Neuronal stem cell (in vitro differentiated cells): Measurements from ENCODE around the gene OR13J1.

Experiments
- DNase-seq: peaks from one replicate; pipeline ENCODE4 v3.0.0-alpha.2; 2013; ENCODE audit warnings: low spot score
- H2AFZ ChIP-seq: one replicate; pipeline ENCODE4 v1.6.1; 2013; ENCODE audit warnings: mild to moderate bottlenecking, low read length, inconsistent platforms
- H2AK5ac ChIP-seq: 2 replicates; pipeline ENCODE4 v1.6.1; 2013; ENCODE audit warnings: low read depth, mild to moderate bottlenecking, inconsistent platforms, low read length, moderate library complexity, mixed read lengths
- H2BK120ac ChIP-seq: 2 replicates; pipeline ENCODE4 v1.6.1; 2013; ENCODE audit warnings: low read depth, mild to moderate bottlenecking, inconsistent platforms, low read length, moderate library complexity, mixed read lengths
- H2BK12ac ChIP-seq: one replicate; pipeline ENCODE4 v1.6.1; 2013; ENCODE audit warnings: low read length, inconsistent platforms
- H2BK15ac ChIP-seq: 2 replicates; pipeline ENCODE4 v1.6.1; 2013; ENCODE audit warnings: mild to moderate bottlenecking, low read length, inconsistent platforms, mixed read lengths
- H2BK5ac ChIP-seq: one replicate; pipeline ENCODE4 v1.6.1; 2013; ENCODE audit warnings: inconsistent platforms, mild to moderate bottlenecking, low read length, moderate library complexity
- H3K14ac ChIP-seq: one replicate; pipeline ENCODE4 v1.6.1; 2013; ENCODE audit warnings: low read length, inconsistent platforms
- H3K18ac ChIP-seq: 2 replicates; pipeline ENCODE4 v1.6.1; 2013; ENCODE audit warnings: low read length, inconsistent platforms
- H3K23ac ChIP-seq: 2 replicates; pipeline ENCODE4 v1.6.1; 2013; ENCODE audit warnings: low read depth, mild to moderate bottlenecking, mixed read lengths, low read length, inconsistent platforms; ENCODE audit not compliant: poor library complexity
- H3K27ac ChIP-seq: replicated peaks from 3 replicates; pipeline ENCODE4 v1.5.1; 2013; ENCODE audit warnings: low read length, inconsistent platforms
- H3K27me3 ChIP-seq, 3 experiments: 2 replicates each; pipeline ENCODE4 v1.6.1; 2013; ENCODE audit warnings: low read length in 3 of 3, mild to moderate bottlenecking in 2 of 3, inconsistent platforms in 1 of 3, low read depth in 1 of 3, mixed read lengths in 1 of 3, moderate library complexity in 1 of 3; ENCODE audit not compliant: control insufficient read depth in 3 of 3, insufficient read depth in 3 of 3
- H3K36me3 ChIP-seq, 2 donors: replicated peaks in 1 of 2; 2 replicates each; pipeline ENCODE4 v1.6.1; 2013; ENCODE audit warnings: low read length in 2 of 2; ENCODE audit not compliant: control insufficient read depth in 2 of 2, insufficient read depth in 2 of 2
- H3K4ac ChIP-seq: 2 replicates; pipeline ENCODE4 v1.6.1; 2013; ENCODE audit warnings: inconsistent platforms, mild to moderate bottlenecking, low read length, moderate library complexity
- H3K4me1 ChIP-seq, 2 donors: 1 replicate in 1 of 2; 2 replicates in 1 of 2; pipeline ENCODE4 v1.6.1; 2013; ENCODE audit warnings: low read length in 2 of 2, low read depth in 1 of 2; ENCODE audit not compliant: control insufficient read depth in 2 of 2, insufficient read depth in 1 of 2
- H3K4me2 ChIP-seq: one replicate; pipeline ENCODE4 v1.6.1; 2013; ENCODE audit warnings: mild to moderate bottlenecking, low read length, inconsistent platforms; ENCODE audit not compliant: insufficient read depth, poor library complexity, severe bottlenecking
- H3K4me3 ChIP-seq, 2 donors: 2 replicates each; pipeline ENCODE4 v1.5.1; 2013; ENCODE audit warnings: low read length in 2 of 2, mild to moderate bottlenecking in 2 of 2, inconsistent platforms in 1 of 2, moderate library complexity in 1 of 2
- H3K79me1 ChIP-seq: one replicate; pipeline ENCODE4 v1.6.1; 2013; ENCODE audit warnings: low read depth, mild to moderate bottlenecking, inconsistent platforms, low read length, moderate library complexity
- H3K9ac ChIP-seq: one replicate; pipeline ENCODE4 v1.6.1; 2013; ENCODE audit warnings: mild to moderate bottlenecking, low read depth, low read length, inconsistent platforms; ENCODE audit not compliant: poor library complexity
- H3K9me3 ChIP-seq, 2 donors: replicated peaks in 1 of 2; 2 replicates each; pipeline versions ENCODE3 to v1.6.1; 2013; ENCODE audit warnings: low read length in 2 of 2, mild to moderate bottlenecking in 2 of 2, inconsistent platforms in 1 of 2, low read depth in 1 of 2, mixed read lengths in 1 of 2, moderate library complexity in 1 of 2; ENCODE audit not compliant: control insufficient read depth in 2 of 2, insufficient read depth in 1 of 2
- H4K8ac ChIP-seq: one replicate; pipeline ENCODE4 v1.6.1; 2013; ENCODE audit warnings: low read depth, mild to moderate bottlenecking, inconsistent platforms, low read length, moderate library complexity
- H4K91ac ChIP-seq: one replicate; pipeline ENCODE4 v1.6.1; 2013; ENCODE audit warnings: low read length, low read depth, mild to moderate bottlenecking, inconsistent platforms; ENCODE audit not compliant: poor library complexity
- WGBS, 2 donors: extraction: QIAGEN DNeasy Blood & Tissue Kit; methylation state at CpG; one replicate each; pipeline ENCODE4 v1.1.7; 2013; ENCODE audit warnings: missing lambda C conversion rate in 2 of 2, mixed read lengths in 1 of 2; ENCODE audit not compliant: insufficient read length in 2 of 2, insufficient replicate concordance in 1 of 2; ENCODE audit errors: extremely low coverage in 2 of 2; 5-methylcytosine and 5-hydroxymethylcytosine counted together

The OR13J1 gene

DNA sequence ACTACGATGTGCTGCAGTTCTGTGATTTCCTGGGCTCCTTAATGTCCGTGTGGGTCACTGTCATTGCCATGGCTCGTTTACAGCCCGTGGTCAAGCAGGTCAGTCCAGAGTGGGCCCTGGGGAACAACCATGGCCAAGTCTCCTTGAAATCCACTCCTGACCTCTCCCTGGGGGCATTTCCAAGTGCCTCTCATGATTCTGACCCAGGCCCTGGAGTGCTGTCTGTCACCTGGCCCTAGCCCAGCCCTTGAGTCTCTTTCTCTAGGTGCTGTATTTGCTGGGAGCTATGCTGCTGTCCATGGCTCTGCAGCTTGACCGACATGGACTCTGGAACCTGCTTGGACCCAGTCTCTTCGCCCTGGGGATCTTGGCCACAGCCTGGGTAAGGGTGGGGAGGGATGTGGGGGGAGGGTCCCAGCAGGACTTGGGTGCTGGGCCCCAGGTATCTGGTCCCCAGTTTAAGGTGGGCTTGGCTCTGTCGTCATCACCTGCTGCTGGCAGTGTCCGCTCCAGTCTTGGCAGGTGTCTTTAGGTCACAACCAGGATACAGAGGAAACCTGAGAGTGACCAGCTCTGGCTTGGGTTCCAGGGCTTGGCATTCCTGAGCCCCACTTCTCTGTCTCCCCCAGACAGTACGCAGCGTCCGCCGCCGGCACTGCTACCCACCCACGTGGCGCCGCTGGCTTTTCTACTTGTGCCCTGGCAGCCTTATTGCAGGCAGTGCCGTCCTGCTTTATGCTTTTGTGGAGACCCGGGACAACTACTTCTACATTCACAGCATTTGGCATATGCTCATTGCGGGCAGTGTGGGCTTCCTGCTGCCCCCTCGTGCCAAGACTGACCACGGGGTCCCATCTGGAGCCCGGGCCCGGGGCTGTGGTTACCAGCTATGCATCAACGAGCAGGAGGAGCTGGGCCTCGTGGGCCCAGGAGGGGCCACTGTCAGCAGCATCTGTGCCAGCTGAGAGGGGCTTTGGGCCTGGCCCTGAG, 17.0 kb downstream of the OR13J1 start:
- Histone ChIP-seq H3K27ac (no peak overlapping the region), H2BK12ac (no peak overlapping the region), H2AFZ (no peak overlapping the region), H3K4ac (no peak overlapping the region), H3K23ac (peak overlapping the region; percentile 39), H4K91ac (no peak overlapping the region), H3K9ac (peak overlapping the region; percentile 1), H2BK15ac (no peak overlapping the region), H4K8ac (no peak overlapping the region), H3K18ac (no peak overlapping the region), H2BK5ac (no peak overlapping the region), H3K27me3 (no peaks in the 10 kb centered on the region), H2AK5ac (no peak overlapping the region), H3K36me3 (peaks cover 0 to 24% of the 10 kb centered on the region in 2 donors), H3K4me1 (peaks cover 0 to 2% of the 10 kb centered on the region in 2 donors), H3K4me2 (no peak overlapping the region), H2BK120ac (no peak overlapping the region), H3K79me1 (no peaks in the 10 kb centered on the region), H3K9me3 (no peaks in the 10 kb centered on the region), H3K14ac (no peak overlapping the region), H3K4me3 (no peak overlapping the region)
- no CpG with 5 or more reads among the region's 25 CpGs for WGBS, 2 donors
- DNase-seq = no peak

- H2BK15ac ChIP-seq = no peak overlapping the region
- H4K8ac ChIP-seq = no peak overlapping the region
- H3K18ac ChIP-seq = no peak overlapping the region
- no peaks in the 10 kb centered on the region for H3K9me3 ChIP-seq
- H2BK12ac ChIP-seq = no peak overlapping the region
- H3K79me1 ChIP-seq = no peaks in the 10 kb centered on the region
- H2AK5ac ChIP-seq = no peak overlapping the region
- H3K4me3 ChIP-seq = no peak overlapping the region
- peaks cover 0 to under 1% (median 0%) of the 10 kb centered on the region in 3 experiments for H3K27me3 ChIP-seq
- no CpG with 5 or more reads among the region's 2 CpGs for WGBS, 2 donors
- H3K4me1 ChIP-seq = peaks cover 0 to 2% of the 10 kb centered on the region in 2 donors
- no peak overlapping the region for H4K91ac ChIP-seq
- no peak overlapping the region for H3K4me2 ChIP-seq
- H2BK5ac ChIP-seq = no peak overlapping the region
- no peak overlapping the region for H3K14ac ChIP-seq
- H3K36me3 ChIP-seq = peaks cover 1 to 32% of the 10 kb centered on the region in 2 donors
- H3K4ac ChIP-seq = no peak overlapping the region
- no peak overlapping the region for H3K9ac ChIP-seq
- no peak overlapping the region for H3K27ac ChIP-seq
- no peak overlapping the region for H2BK120ac ChIP-seq
- no peak overlapping the region for H3K23ac ChIP-seq
- no peak overlapping the region for H2AFZ ChIP-seq
- DNase-seq = no peak
Observed at GRCh38 chr9:35852267-35852815, 17.9 kb downstream of the OR13J1 start.

DNA sequence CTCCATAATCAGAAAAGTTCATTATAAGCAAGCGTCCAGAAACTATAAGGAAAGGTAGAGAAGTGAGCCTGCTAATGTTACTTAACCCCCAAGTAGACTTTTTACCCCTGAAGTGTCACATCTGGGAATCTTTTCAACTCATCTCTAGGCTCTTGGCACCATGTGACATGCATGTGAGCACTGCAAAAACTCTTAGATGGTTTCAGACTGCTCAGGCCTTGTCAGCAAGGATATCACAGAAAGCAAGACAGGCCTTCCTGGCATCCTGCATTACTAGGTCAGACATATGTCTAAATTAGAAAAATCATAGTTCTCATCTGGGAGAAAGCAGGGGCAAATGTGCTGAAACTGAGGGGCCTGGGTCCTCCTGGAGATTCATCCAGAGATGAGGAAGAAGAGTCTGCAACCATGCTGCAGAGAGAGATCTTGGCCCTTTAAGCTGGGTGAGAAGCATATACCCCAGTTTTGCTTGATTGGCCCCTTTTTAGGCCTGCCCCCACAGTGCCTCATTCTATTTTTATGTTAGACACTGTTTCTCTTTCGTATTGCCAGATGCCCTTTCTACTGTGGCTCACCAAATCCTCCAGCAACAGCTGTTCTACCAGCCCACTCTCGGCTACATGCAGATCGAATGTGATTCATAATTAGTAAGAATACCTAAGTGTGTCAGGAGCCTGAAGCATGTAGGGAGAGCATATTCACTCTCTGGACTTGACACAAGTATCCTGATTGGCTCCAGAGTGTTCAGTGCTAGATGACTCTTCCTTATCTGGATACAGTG, 22.2 kb downstream of the OR13J1 start:
- DNase-seq = no peak
- H3K23ac ChIP-seq = no peak overlapping the region
- H3K79me1 ChIP-seq = no peaks in the 10 kb centered on the region
- H3K18ac ChIP-seq = no peak overlapping the region
- whole genome bisulfite sequencing, 2 donors = no CpG with 5 or more reads among the region's 4 CpGs
- no peak overlapping the region for H4K91ac ChIP-seq
- no peak overlapping the region for H3K9ac ChIP-seq
- peaks cover 0 to 21% (median 0%) of the 10 kb centered on the region in 3 experiments for H3K27me3 ChIP-seq
- no peak overlapping the region for H3K14ac ChIP-seq
- no peak overlapping the region for H2BK12ac ChIP-seq
- no peak overlapping the region for H3K27ac ChIP-seq
- H2BK120ac ChIP-seq = no peak overlapping the region
- peaks cover 0 to 1% of the 10 kb centered on the region in 2 donors for H3K9me3 ChIP-seq
- no peak overlapping the region for H2BK5ac ChIP-seq
- peaks cover 9 to 44% of the 10 kb centered on the region in 2 donors for H3K36me3 ChIP-seq
- no peak overlapping the region for H2AFZ ChIP-seq
- H3K4ac ChIP-seq = no peak overlapping the region
- no peak overlapping the region for H3K4me3 ChIP-seq
- H3K4me2 ChIP-seq = no peak overlapping the region
- H2BK15ac ChIP-seq = no peak overlapping the region
- peaks cover 0 to 10% of the 10 kb centered on the region in 2 donors for H3K4me1 ChIP-seq
- no peak overlapping the region for H2AK5ac ChIP-seq
- H4K8ac ChIP-seq = no peak overlapping the region
